GM13977 (cell line): ENCODE data around the gene ALDH3B1.
A peak's percentile ranks its signal among the peaks of the same experiment; 100 is the strongest.

Experiments used
- DNase-seq: peaks from one replicate; pipeline ENCODE4 v3.0.0; 2012; ENCODE audit warnings: low spot score
- in situ Hi-C: fragments of 300-500 bp; cut with MboI; formaldehyde crosslinking; loops from one replicate; pipeline ENCODE4 v1.12.0; 2022; ENCODE audit warnings: low sequenced_read_pairs, low pct_unique_long_range_greater_than_20kb, mixed read lengths, inconsistent platforms; ENCODE audit not compliant: unreplicated experiment
- TF ChIP-seq, protein P1 (sequence below): IDR thresholded peaks from 2 replicates; pipeline ENCODE4 v1.5.1; 2012; ENCODE audit warnings: mild to moderate bottlenecking, control low read depth; ENCODE audit not compliant: insufficient read depth; ENCODE audit errors: extremely low read depth, missing control alignments

The ALDH3B1 gene

DNA sequence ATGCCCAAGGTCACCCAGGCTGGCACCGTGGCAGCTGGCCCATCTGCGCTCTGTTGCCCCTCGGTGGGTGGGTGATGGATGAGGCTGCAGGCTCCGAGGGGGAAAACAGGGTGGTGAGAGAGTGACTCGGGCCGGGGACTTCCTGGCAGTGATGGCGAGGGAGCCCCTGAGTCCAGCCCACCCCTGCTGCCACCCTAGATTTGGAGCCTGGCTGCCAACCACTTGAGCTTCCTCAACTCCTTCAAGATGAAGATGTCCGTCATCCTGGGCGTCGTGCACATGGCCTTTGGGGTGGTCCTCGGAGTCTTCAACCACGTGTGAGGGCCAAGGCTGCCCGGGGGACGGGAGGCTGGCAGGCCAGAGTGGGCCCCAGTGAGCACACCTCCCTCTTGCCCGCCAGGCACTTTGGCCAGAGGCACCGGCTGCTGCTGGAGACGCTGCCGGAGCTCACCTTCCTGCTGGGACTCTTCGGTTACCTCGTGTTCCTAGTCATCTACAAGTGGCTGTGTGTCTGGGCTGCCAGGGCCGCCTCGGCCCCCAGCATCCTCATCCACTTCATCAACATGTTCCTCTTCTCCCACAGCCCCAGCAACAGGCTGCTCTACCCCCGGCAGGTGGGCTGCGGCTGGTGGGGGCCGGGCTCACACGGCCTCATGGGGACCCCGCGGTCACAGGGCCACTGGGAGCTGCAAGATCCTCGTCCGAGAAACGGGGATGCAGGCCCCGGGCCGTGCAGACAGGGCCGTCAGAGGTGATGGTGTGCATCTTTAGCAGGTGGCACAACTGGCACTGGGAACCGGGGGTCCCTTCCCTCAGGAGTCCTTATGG is 38.8 kb downstream of the ALDH3B1 start:
- in situ Hi-C loops = no loop called here
- DNase-seq = no peak
- TF ChIP-seq, protein P1, sequence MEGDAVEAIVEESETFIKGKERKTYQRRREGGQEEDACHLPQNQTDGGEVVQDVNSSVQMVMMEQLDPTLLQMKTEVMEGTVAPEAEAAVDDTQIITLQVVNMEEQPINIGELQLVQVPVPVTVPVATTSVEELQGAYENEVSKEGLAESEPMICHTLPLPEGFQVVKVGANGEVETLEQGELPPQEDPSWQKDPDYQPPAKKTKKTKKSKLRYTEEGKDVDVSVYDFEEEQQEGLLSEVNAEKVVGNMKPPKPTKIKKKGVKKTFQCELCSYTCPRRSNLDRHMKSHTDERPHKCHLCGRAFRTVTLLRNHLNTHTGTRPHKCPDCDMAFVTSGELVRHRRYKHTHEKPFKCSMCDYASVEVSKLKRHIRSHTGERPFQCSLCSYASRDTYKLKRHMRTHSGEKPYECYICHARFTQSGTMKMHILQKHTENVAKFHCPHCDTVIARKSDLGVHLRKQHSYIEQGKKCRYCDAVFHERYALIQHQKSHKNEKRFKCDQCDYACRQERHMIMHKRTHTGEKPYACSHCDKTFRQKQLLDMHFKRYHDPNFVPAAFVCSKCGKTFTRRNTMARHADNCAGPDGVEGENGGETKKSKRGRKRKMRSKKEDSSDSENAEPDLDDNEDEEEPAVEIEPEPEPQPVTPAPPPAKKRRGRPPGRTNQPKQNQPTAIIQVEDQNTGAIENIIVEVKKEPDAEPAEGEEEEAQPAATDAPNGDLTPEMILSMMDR = no peak

DNA sequence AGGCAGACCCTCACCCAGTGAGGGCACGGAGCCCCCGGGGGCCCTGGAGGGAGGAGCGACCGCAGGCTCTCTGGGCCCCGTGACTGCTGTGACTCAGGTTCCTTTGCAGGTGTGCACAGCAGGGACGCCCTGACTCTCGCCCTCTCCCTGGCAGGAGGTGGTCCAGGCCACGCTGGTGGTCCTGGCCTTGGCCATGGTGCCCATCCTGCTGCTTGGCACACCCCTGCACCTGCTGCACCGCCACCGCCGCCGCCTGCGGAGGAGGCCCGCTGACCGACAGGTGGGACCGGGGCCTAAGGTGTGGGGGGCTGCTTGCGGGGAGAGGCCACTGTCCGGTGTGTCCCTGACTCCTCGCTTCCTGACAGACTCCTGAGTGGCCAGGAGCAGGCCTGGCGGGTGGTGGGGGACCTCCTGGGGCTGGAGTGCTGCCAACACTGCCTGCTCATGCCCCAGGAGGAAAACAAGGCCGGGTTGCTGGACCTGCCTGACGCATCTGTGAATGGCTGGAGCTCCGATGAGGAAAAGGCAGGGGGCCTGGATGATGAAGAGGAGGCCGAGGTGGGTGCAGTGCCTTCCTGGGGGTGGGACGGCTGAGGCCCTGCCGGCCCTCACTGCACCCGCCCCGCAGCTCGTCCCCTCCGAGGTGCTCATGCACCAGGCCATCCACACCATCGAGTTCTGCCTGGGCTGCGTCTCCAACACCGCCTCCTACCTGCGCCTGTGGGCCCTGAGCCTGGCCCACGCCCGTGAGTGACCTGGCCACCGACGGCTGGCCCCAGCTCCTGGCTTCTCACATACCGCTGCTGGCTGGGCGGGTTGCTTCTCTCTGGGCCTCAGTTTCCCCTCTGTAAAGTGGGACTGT is 39.6 kb downstream of the ALDH3B1 start:
- in situ Hi-C loops = no loop called here
- TF ChIP-seq, protein P1 = no peak
- peak; percentile 29 for DNase-seq

DNA sequence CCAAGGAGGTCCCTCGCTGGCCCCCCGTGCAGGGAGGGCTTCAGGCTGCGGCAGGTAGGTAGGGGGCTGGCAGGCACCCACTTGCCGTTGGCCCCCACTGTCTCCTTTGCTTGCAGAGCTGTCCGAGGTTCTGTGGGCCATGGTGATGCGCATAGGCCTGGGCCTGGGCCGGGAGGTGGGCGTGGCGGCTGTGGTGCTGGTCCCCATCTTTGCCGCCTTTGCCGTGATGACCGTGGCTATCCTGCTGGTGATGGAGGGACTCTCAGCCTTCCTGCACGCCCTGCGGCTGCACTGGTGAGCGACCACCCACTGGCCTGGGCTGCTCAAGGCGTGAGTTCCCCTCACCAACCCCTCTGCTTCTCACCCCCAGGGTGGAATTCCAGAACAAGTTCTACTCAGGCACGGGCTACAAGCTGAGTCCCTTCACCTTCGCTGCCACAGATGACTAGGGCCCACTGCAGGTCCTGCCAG is 40.3 kb downstream of the ALDH3B1 start:
- DNase-seq = peak; percentile 22
- in situ Hi-C loops = no loop called here
- TF ChIP-seq, protein P1 = no peak

DNA sequence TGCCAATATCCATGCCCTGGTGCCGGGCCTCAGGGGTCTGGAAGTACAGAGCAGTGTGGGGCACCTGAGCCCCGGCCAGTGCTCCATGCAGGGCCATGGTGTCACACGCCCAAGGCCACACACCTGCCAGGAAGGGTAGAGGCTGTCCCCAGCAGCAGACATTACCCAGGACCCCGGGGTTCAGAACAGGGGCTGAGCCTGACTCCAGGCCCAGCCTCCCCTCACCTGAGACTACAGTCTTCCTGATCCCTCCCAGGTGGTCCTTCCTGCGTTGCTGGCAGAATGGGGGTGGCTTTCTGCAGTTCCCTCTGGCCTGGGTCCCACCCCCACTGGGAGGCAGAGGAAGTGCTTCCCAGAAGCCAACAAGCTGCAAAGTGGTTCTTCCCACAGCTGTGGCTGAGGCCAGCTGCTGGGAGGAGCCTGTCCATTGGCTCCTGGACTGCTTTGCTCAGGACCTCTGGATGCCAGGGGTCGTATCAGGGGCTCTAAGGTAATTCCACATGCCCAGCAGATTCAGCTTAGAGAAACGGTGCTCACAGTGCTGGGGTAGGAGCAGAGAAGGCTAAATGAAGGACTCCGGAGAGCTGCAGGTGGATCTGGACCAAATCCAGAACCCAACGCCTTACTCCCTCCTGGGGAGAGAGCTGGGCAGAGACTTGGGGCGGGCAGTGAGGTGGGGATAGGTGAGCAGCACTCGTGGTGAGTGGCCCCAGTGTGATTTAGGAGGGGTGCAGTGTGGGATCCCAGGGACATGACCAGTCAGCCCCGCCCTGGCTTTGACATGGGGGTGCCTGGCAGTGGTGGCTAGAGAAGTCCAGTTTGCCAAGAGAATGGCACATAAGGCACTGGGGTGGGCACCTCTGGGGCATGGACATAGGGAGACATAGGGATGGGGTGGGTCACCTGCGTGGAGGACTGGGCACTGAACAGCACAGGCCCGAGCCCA is 41.3 kb downstream of the ALDH3B1 start:
- peak; percentile 21 for DNase-seq
- TF ChIP-seq, protein P1 = no peak

DNA sequence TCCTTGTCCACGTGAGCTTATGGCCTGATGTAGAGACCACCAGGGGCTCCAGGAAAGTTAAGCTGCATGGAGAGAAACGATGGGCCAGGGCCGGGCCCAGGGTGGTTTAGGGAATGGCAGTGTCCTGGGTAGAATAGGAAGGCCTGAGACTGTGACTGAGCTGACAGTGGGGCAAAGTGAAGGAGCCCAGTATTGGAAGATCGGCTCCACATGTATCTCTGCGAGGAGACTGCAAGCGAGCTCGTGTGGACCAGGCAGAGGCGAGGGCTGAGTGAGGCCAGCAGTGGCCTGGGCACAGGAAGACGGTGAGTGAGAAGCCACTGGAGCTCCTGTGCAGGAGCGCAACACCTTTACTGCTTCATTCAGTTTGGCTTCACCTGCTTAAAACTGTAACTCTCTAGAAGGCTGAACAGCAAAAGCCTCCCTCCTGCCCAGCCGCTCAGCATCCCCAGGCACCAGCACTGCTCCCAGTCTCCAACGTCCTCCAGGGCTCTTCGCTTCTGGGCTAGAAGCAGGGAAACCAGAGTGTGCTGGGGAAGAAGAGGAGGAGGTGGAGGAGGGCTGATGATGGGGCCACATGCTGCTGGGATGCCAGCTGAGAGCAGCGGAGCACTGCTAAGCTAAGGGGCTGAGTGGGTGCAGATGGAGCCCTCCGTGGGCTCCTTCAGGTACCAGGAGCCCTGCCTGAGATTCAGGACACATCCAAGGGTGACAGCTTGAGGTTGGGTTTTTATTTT is 42.2 kb downstream of the ALDH3B1 start:
- TF ChIP-seq, protein P1 = no peak
- peak; percentile 9 for DNase-seq
- in situ Hi-C loops = no loop called here

More for the DNA sequence above, 41.3 kb downstream of the ALDH3B1 start:
- in situ Hi-C loops = no loop called here
